HepG2 (cell line): ENCODE results near the gene EVI5. TPM values are rescaled to one million over a fixed set of nuclear protein-coding genes. Genes with fewer than 3 reads are reported as not detected.

Source experiments
- CBX2 ChIP-seq, 2 experiments: fragments of 200-600 bp in 1 of 2; sonication (generic); formaldehyde crosslinking in 1 of 2; IDR thresholded peaks; 2 replicates each; pipeline versions ENCODE4 v1.7.0 to v1.8.1; 2018 to 2022; ENCODE audit warnings: low read depth in 2 of 2, low read length in 1 of 2, mild to moderate bottlenecking in 1 of 2, missing genetic modification reagents in 1 of 2
- GFI1 ChIP-seq: sonication (generic); formaldehyde crosslinking; IDR thresholded peaks from 2 replicates; pipeline ENCODE4 v1.5.0; 2020; ENCODE audit warnings: missing genetic modification reagents, mild to moderate bottlenecking, borderline replicate concordance
- MAFK ChIP-seq, 2 experiments: IDR thresholded peaks in 1 of 2; conservative IDR thresholded peaks in 1 of 2; 2 replicates each; pipeline ENCODE4 v1.6.1; 2011; ENCODE audit warnings: improper control_type of control experiment in 2 of 2, low read length in 2 of 2
- PHF20 ChIP-seq: sonication (generic); formaldehyde crosslinking; IDR thresholded peaks from 2 replicates; pipeline ENCODE4 v1.5.0; 2020; ENCODE audit warnings: mild to moderate bottlenecking, missing genetic modification reagents
- PHF5A ChIP-seq: IDR thresholded peaks from one replicate; pipeline ENCODE4 v1.6.1; 2018; ENCODE audit warnings: low read depth, missing genetic modification reagents; ENCODE audit not compliant: unreplicated experiment
- RBM22 ChIP-seq: fragments of 200-400 bp; formaldehyde crosslinking; optimal IDR thresholded peaks from 2 replicates; pipeline ENCODE3; 2017; ENCODE audit warnings: mild to moderate bottlenecking, low read length, moderate library complexity
- SP4 ChIP-seq: sonication (generic); formaldehyde crosslinking; IDR thresholded peaks from 2 replicates; pipeline ENCODE4 v1.8.1; 2023; ENCODE audit warnings: mild to moderate bottlenecking, missing genetic modification reagents
- ZNF382 ChIP-seq: sonication (generic); formaldehyde crosslinking; IDR thresholded peaks from 2 replicates; pipeline ENCODE4 v1.5.0; 2020; ENCODE audit warnings: missing genetic modification reagents, mild to moderate bottlenecking, borderline replicate concordance
- ZNF646 ChIP-seq: sonication (generic); formaldehyde crosslinking; IDR thresholded peaks from 2 replicates; pipeline ENCODE4 v1.9.0; 2021; ENCODE audit warnings: mild to moderate bottlenecking, missing genetic modification reagents
- polyA plus RNA-seq, 8 experiments: library from polyadenylated mRNA; depleted of rRNA in 3 of 8; stranded (reverse) in 7 of 8; unstranded in 1 of 8; fragments of >200 nt; fragmentation: Illumina TruSeq in 4 of 8; extraction: Trizol in 4 of 8; gene quantifications; 2 replicates each; pipeline versions ENCODE4 v1.2.1 to v1.2.3, GENCODE V29; 2011 to 2016; ENCODE audit warnings: low read depth in 4 of 8, missing spikeins in 1 of 8, mixed read lengths in 1 of 8; ENCODE audit not compliant: insufficient read depth in 1 of 8
- total RNA-seq, 5 experiments: library from RNA; depleted of rRNA; stranded (reverse); fragments of >200 nt; fragmentation: Illumina TruSeq; extraction: Trizol; gene quantifications; 2 replicates each; pipeline ENCODE4 v1.2.3, GENCODE V29; 2016; ENCODE audit warnings: low read depth in 1 of 5
- TF ChIP-seq, protein P1 (sequence below): sonication (generic); formaldehyde crosslinking; IDR thresholded peaks from 2 replicates; pipeline ENCODE4 v1.5.0; 2020; ENCODE audit warnings: mild to moderate bottlenecking, missing genetic modification reagents, borderline replicate concordance
- TF ChIP-seq, protein P2 (sequence below): IDR thresholded peaks from 2 replicates; pipeline ENCODE4 v1.6.1; 2016; ENCODE audit warnings: missing compliant biosample characterization, missing genetic modification reagents, borderline replicate concordance

The EVI5 gene
- total and polyA plus RNA-seq, 2 of the 13 experiments (the other 11 are each of a cell fraction or from before 2014, with no cell fraction given): 4.0 to 12.6 TPM

GRCh38 chr1:92486251-92487077, 298.4 kb downstream of the EVI5 start, which contains the start of gene GFI1 (continued):
- TF ChIP-seq ZNF646 (CRISPR knock-in tag) (no peak), GFI1 (CRISPR knock-in tag) (no peak), ZNF382 (no peak), MAFK (conservative IDR thresholded peaks at IDR 0.05 in 1 of 2, IDR thresholded peaks at IDR 0.05 in 1 of 2; ENCODE audit: low read length in 2 of 2) (no peak), PHF20 (CRISPR knock-in tag) (no peak; the same call in 1 of the 2 replicates), CBX2 (IDR thresholded peaks at IDR 0.05; ENCODE audit: low read depth, low read length) (no peak), CBX2 (CRISPR knock-in tag; IDR thresholded peaks at IDR 0.05; ENCODE audit: low read depth) (no peak), PHF5A (CRISPR knock-in tag) (no peak), SP4 (CRISPR knock-in tag) (no peak), RBM22 (no peak)
- TF ChIP-seq, protein P1, sequence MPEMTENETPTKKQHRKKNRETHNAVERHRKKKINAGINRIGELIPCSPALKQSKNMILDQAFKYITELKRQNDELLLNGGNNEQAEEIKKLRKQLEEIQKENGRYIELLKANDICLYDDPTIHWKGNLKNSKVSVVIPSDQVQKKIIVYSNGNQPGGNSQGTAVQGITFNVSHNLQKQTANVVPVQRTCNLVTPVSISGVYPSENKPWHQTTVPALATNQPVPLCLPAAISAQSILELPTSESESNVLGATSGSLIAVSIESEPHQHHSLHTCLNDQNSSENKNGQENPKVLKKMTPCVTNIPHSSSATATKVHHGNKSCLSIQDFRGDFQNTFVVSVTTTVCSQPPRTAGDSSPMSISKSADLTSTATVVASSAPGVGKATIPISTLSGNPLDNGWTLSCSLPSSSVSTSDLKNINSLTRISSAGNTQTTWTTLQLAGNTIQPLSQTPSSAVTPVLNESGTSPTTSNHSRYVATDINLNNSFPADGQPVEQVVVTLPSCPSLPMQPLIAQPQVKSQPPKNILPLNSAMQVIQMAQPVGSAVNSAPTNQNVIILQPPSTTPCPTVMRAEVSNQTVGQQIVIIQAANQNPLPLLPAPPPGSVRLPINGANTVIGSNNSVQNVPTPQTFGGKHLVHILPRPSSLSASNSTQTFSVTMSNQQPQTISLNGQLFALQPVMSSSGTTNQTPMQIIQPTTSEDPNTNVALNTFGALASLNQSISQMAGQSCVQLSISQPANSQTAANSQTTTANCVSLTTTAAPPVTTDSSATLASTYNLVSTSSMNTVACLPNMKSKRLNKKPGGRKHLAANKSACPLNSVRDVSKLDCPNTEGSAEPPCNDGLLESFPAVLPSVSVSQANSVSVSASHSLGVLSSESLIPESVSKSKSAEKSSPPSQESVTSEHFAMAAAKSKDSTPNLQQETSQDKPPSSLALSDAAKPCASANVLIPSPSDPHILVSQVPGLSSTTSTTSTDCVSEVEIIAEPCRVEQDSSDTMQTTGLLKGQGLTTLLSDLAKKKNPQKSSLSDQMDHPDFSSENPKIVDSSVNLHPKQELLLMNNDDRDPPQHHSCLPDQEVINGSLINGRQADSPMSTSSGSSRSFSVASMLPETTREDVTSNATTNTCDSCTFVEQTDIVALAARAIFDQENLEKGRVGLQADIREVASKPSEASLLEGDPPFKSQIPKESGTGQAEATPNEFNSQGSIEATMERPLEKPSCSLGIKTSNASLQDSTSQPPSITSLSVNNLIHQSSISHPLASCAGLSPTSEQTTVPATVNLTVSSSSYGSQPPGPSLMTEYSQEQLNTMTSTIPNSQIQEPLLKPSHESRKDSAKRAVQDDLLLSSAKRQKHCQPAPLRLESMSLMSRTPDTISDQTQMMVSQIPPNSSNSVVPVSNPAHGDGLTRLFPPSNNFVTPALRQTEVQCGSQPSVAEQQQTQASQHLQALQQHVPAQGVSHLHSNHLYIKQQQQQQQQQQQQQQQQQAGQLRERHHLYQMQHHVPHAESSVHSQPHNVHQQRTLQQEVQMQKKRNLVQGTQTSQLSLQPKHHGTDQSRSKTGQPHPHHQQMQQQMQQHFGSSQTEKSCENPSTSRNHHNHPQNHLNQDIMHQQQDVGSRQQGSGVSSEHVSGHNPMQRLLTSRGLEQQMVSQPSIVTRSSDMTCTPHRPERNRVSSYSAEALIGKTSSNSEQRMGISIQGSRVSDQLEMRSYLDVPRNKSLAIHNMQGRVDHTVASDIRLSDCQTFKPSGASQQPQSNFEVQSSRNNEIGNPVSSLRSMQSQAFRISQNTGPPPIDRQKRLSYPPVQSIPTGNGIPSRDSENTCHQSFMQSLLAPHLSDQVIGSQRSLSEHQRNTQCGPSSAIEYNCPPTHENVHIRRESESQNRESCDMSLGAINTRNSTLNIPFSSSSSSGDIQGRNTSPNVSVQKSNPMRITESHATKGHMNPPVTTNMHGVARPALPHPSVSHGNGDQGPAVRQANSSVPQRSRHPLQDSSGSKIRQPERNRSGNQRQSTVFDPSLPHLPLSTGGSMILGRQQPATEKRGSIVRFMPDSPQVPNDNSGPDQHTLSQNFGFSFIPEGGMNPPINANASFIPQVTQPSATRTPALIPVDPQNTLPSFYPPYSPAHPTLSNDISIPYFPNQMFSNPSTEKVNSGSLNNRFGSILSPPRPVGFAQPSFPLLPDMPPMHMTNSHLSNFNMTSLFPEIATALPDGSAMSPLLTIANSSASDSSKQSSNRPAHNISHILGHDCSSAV (CRISPR knock-in tag): no peak
- TF ChIP-seq, protein P2, sequence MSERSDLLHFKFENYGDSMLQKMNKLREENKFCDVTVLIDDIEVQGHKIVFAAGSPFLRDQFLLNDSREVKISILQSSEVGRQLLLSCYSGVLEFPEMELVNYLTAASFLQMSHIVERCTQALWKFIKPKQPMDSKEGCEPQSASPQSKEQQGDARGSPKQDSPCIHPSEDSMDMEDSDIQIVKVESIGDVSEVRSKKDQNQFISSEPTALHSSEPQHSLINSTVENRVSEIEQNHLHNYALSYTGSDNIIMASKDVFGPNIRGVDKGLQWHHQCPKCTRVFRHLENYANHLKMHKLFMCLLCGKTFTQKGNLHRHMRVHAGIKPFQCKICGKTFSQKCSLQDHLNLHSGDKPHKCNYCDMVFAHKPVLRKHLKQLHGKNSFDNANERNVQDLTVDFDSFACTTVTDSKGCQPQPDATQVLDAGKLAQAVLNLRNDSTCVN (CRISPR knock-in tag): no peak
